Endodermal cell (in vitro differentiated cells): ENCODE data around the gene EML5. TPM values are rescaled to one million over a fixed set of nuclear protein-coding genes. Genes with fewer than 3 reads are reported as not detected.

ENCODE experiments used
- DNase-seq: peaks from one replicate; pipeline ENCODE4 v3.0.0-alpha.2; 2017
- H3K27ac ChIP-seq: 2 replicates; pipeline ENCODE4 v1.5.1; 2013; ENCODE audit warnings: mild to moderate bottlenecking, low read depth, low read length, moderate library complexity
- H3K27me3 ChIP-seq: 2 replicates; pipeline ENCODE4 v1.6.1; 2013; ENCODE audit warnings: mild to moderate bottlenecking, low read length, moderate library complexity; ENCODE audit not compliant: insufficient read depth, control insufficient read depth, poor library complexity, severe bottlenecking
- H3K36me3 ChIP-seq: 2 replicates; pipeline ENCODE4 v1.7.0; 2013; ENCODE audit warnings: mild to moderate bottlenecking, low read length, moderate library complexity; ENCODE audit not compliant: control insufficient read depth, insufficient read depth
- H3K4me1 ChIP-seq: one replicate; pipeline ENCODE4 v1.7.0; 2013; ENCODE audit warnings: low read length; ENCODE audit not compliant: control insufficient read depth, insufficient read depth
- H3K4me3 ChIP-seq: 2 replicates; pipeline ENCODE4 v1.5.1; 2013; ENCODE audit warnings: mild to moderate bottlenecking, low read length, moderate library complexity
- H3K9ac ChIP-seq: 2 replicates; pipeline ENCODE4 v1.6.1; 2013; ENCODE audit warnings: mild to moderate bottlenecking, low read length, moderate library complexity; ENCODE audit not compliant: poor library complexity, severe bottlenecking; ENCODE audit errors: extremely low read depth
- H3K9me3 ChIP-seq: 2 replicates; pipeline ENCODE4 v1.6.1; 2013; ENCODE audit warnings: mild to moderate bottlenecking, low read length, moderate library complexity; ENCODE audit not compliant: control insufficient read depth
- H3K27ac Mint-ChIP-seq: 2 replicates; pipeline ENCODE4 v1.8.0; 2020; ENCODE audit warnings: mixed read lengths
- H3K27me3 Mint-ChIP-seq: 2 replicates; pipeline ENCODE4 v1.8.0; 2021; ENCODE audit warnings: mild to moderate bottlenecking, mixed read lengths; ENCODE audit not compliant: insufficient read depth
- H3K36me3 Mint-ChIP-seq: 2 replicates; pipeline ENCODE4 v1.8.0; 2020; ENCODE audit warnings: low read depth, mixed read lengths
- H3K4me1 Mint-ChIP-seq: 2 replicates; pipeline ENCODE4 v1.8.0; 2020; ENCODE audit warnings: mixed read lengths
- H3K4me3 Mint-ChIP-seq: 2 replicates; pipeline ENCODE4 v1.8.0; 2020; ENCODE audit warnings: mild to moderate bottlenecking, moderate library complexity, mixed read lengths
- H3K9me3 Mint-ChIP-seq: 2 replicates; pipeline ENCODE4 v1.8.0; 2020; ENCODE audit warnings: mild to moderate bottlenecking, mixed read lengths
- WGBS, 2 experiments: methylation state at CpG; one replicate each; pipeline versions ENCODE4 v1.1.5 to v1.1.7; 2013; ENCODE audit warnings: missing lambda C conversion rate in 2 of 2, mixed read lengths in 1 of 2; ENCODE audit not compliant: insufficient coverage in 1 of 2, insufficient read length in 1 of 2; 5-methylcytosine and 5-hydroxymethylcytosine counted together
- total RNA-seq, 2 donors: library from RNA; stranded (reverse); fragmentation: NEBNext Ultra II Directional in 1 of 2; extraction: Animal tissue kit (Norgen Biotek cat#: 25700) in 1 of 2; gene quantifications; 2 replicates in 1 of 2; 3 replicates in 1 of 2; pipeline ENCODE4 v1.2.1, GENCODE V29; 2021
- TF ChIP-seq, protein P1 (sequence below): fragments of 200-600 bp; sonication (generic); conservative IDR thresholded peaks from 2 replicates; pipeline ENCODE4 v1.5.0; 2021; ENCODE audit warnings: antibody characterized with exemption, mild to moderate bottlenecking

EML5 gene
- total RNA-seq, 2 donors from 2014 or later, result 1.7 to 2.3 TPM

GRCh38 chr14:88825078-88825458 lies 32.3 kb upstream of the EML5 start:
- Histone ChIP-seq H3K27ac (peak overlapping the region; percentile 99), H3K9ac (peak overlapping the region; percentile 94), H3K4me1 (peaks cover 5% of the 10 kb centered on the region), H3K4me3 (peak overlapping the region; percentile 85), H3K27me3 (no peaks in the 10 kb centered on the region), H3K36me3 (no peaks in the 10 kb centered on the region), H3K9me3 (no peaks in the 10 kb centered on the region)
- TF ChIP-seq, protein P1, sequence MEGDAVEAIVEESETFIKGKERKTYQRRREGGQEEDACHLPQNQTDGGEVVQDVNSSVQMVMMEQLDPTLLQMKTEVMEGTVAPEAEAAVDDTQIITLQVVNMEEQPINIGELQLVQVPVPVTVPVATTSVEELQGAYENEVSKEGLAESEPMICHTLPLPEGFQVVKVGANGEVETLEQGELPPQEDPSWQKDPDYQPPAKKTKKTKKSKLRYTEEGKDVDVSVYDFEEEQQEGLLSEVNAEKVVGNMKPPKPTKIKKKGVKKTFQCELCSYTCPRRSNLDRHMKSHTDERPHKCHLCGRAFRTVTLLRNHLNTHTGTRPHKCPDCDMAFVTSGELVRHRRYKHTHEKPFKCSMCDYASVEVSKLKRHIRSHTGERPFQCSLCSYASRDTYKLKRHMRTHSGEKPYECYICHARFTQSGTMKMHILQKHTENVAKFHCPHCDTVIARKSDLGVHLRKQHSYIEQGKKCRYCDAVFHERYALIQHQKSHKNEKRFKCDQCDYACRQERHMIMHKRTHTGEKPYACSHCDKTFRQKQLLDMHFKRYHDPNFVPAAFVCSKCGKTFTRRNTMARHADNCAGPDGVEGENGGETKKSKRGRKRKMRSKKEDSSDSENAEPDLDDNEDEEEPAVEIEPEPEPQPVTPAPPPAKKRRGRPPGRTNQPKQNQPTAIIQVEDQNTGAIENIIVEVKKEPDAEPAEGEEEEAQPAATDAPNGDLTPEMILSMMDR, result no peak
- Mint-ChIP-seq H3K4me1 (peaks cover 36% of the 10 kb centered on the region), H3K4me3 (peak overlapping the region; percentile 65), H3K9me3 (no peaks in the 10 kb centered on the region), H3K27me3 (no peaks in the 10 kb centered on the region), H3K27ac (peak overlapping the region; percentile 100), H3K36me3 (no peaks in the 10 kb centered on the region)
- WGBS, 2 experiments, result 18% methylated on average over 5 of the region's 5 CpGs; no CpG with 5 or more reads in 1 of the 2 experiments
- no peak for DNase-seq

DNA sequence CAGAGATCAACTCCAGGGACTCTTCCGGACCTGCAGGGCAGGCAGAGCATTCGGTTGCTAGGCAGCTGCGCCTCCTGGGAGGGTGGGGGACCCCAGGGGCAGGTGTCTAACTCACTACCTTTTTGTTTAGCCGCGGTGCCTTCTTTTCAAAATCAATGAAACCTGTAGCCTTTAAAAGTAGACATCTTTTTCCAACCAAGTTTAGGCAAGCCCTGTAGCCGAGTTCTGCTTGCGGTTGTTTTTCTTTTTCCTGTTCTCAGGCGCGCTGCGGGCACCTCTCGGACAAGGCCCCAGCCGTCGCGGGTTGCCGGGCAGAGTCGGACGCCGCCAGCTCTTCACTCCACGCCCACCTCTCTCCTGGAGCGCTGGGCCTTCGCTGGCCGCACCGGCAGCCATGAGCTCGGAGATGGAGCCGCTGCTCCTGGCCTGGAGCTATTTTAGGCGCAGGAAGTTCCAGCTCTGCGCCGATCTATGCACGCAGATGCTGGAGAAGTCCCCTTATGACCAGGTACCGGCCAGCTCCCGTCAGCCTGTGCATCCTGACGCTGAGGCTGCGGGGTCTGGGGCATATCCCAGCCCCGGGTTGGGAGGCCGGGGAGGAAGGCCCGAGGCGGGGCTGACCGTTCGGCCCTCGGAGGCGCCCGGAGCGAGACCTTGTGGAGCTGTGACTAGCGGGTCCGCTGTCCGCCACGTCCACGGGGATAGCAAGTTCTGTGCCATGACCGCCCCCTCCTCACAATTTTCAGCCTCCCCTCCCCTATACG lies 31.7 kb upstream of the EML5 start, which contains the start of gene TTC8:
Gene TTC8 (plus strand): TSS at position 338 of the 764 bp plus-strand sequence. CDS start 57 bp downstream, at position 395.
- Histone ChIP-seq H3K4me1 (peaks cover 3% of the 10 kb centered on the region), H3K36me3 (no peaks in the 10 kb centered on the region), H3K9me3 (no peaks in the 10 kb centered on the region), H3K27ac (peak within 1 kb of the TSS; percentile 99), H3K9ac (peak within 1 kb of the TSS; percentile 94), H3K4me3 (peak within 1 kb of the TSS; percentile 85), H3K27me3 (no peaks in the 10 kb centered on the region)
- Mint-ChIP-seq H3K27me3 (no peaks in the 10 kb centered on the region), H3K4me3 (peak within 1 kb of the TSS; percentile 65), H3K27ac (peak within 1 kb of the TSS; percentile 100), H3K4me1 (peaks cover 31% of the 10 kb centered on the region), H3K9me3 (no peaks in the 10 kb centered on the region), H3K36me3 (no peaks in the 10 kb centered on the region)
- TF ChIP-seq, protein P1, result no peak
- WGBS, 2 experiments, result 0% methylated on average over 10 to 50 of the region's 50 CpGs
- DNase-seq, result peak; percentile 94

- no peaks in the 10 kb centered on the region for H3K36me3 ChIP-seq
- 10 to 23% methylated on average over 2 to 9 of the region's 9 CpGs for WGBS, 2 experiments
- H3K27ac ChIP-seq, result peak overlapping the region; percentile 99
- peak overlapping the region; percentile 94 for H3K9ac ChIP-seq
- H3K9me3 ChIP-seq, result no peaks in the 10 kb centered on the region
- H3K27me3 ChIP-seq, result no peaks in the 10 kb centered on the region
- peak overlapping the region; percentile 100 for H3K27ac Mint-ChIP-seq
- H3K4me1 ChIP-seq, result no peaks in the 10 kb centered on the region
- TF ChIP-seq, protein P1, result no peak
- peak overlapping the region; percentile 65 for H3K4me3 Mint-ChIP-seq
- H3K36me3 Mint-ChIP-seq, result no peaks in the 10 kb centered on the region
- H3K4me1 Mint-ChIP-seq, result peaks cover 28% of the 10 kb centered on the region
- H3K9me3 Mint-ChIP-seq, result no peaks in the 10 kb centered on the region
- peaks cover 3% of the 10 kb centered on the region for H3K27me3 Mint-ChIP-seq
- H3K4me3 ChIP-seq, result peak overlapping the region; percentile 85
- no peak for DNase-seq
These were observed 31.2 kb upstream of the EML5 start for GRCh38 chr14:88823968-88824313.
